Loucy (cell line): ENCODE results near the gene CACHD1.

ENCODE experiments used
- H2AFZ ChIP-seq: fragments of 200-600 bp; sonication (generic); 2 replicates; pipeline ENCODE4 v1.6.0; 2016; ENCODE audit warnings: antibody characterized with exemption, mild to moderate bottlenecking, low read length, moderate library complexity
- H3F3A ChIP-seq: fragments of 200-600 bp; 2 replicates; pipeline ENCODE4 v1.6.0; 2016; ENCODE audit warnings: antibody characterized with exemption, low read depth, mild to moderate bottlenecking
- H3K27me3 ChIP-seq: fragments of 200-600 bp; sonication (generic); 2 replicates; pipeline ENCODE4 v1.6.1; 2014; ENCODE audit warnings: low read length, mild to moderate bottlenecking; ENCODE audit not compliant: insufficient read depth, poor library complexity, severe bottlenecking
- H3K36me3 ChIP-seq: fragments of 200-600 bp; sonication (generic); 2 replicates; pipeline ENCODE4 v1.6.1; 2016; ENCODE audit warnings: low read length; ENCODE audit not compliant: insufficient read depth
- H3K4me1 ChIP-seq: fragments of 200-600 bp; sonication (generic); 2 replicates; pipeline ENCODE4 v1.5.1; 2014; ENCODE audit warnings: low read length, mild to moderate bottlenecking; ENCODE audit not compliant: insufficient read depth, poor library complexity, severe bottlenecking
- H3K4me2 ChIP-seq: fragments of 200-600 bp; sonication (generic); 2 replicates; pipeline ENCODE4 v1.6.0; 2014; ENCODE audit warnings: antibody characterized with exemption, low read length, low read depth, mild to moderate bottlenecking; ENCODE audit not compliant: poor library complexity, severe bottlenecking
- H3K4me3 ChIP-seq: fragments of 200-600 bp; sonication (generic); 2 replicates; pipeline ENCODE4 v1.5.1; 2014; ENCODE audit warnings: low read length, mild to moderate bottlenecking, mixed read lengths; ENCODE audit not compliant: poor library complexity, severe bottlenecking
- H3K79me2 ChIP-seq: fragments of 200-600 bp; sonication (generic); 2 replicates; pipeline ENCODE4 v1.6.1; 2014; ENCODE audit warnings: low read length; ENCODE audit not compliant: insufficient read depth
- H3K9ac ChIP-seq: fragments of 200-600 bp; sonication (generic); 2 replicates; pipeline ENCODE4 v1.6.0; 2014; ENCODE audit warnings: mild to moderate bottlenecking, low read depth, low read length, moderate library complexity; ENCODE audit not compliant: poor library complexity, severe bottlenecking
- H3K9me2 ChIP-seq: fragments of 200-600 bp; sonication (generic); replicated peaks from 2 replicates; pipeline ENCODE4 v1.6.1; 2016; ENCODE audit warnings: low read depth, low read length, mixed read lengths
- H3K9me3 ChIP-seq: fragments of 200-600 bp; sonication (generic); 2 replicates; pipeline ENCODE4 v1.6.1; 2014; ENCODE audit warnings: mild to moderate bottlenecking, antibody characterized with exemption, low read length, low read depth; ENCODE audit not compliant: insufficient read depth
- H4K20me1 ChIP-seq: fragments of 200-600 bp; sonication (generic); 2 replicates; pipeline ENCODE4 v1.6.0; 2014; ENCODE audit warnings: antibody characterized with exemption, low read length, mild to moderate bottlenecking; ENCODE audit not compliant: insufficient read depth, poor library complexity, severe bottlenecking
- CTCF ChIP-seq: fragments of 200-600 bp; sonication (generic); conservative IDR thresholded peaks from 2 replicates; pipeline ENCODE4 v1.5.1; 2014; ENCODE audit warnings: mild to moderate bottlenecking, antibody characterized with exemption, low read length
- EZH2phosphoT487 ChIP-seq: fragments of 200-600 bp; IDR thresholded peaks from 2 replicates; pipeline ENCODE4 v1.6.1; 2018; ENCODE audit warnings: antibody characterized with exemption, mild to moderate bottlenecking, moderate library complexity, borderline replicate concordance

Gene CACHD1

GRCh38 chr1:64469977-64470664 lies at the start of gene CACHD1:
CACHD1 (plus strand) TSS chr1:64470129; CDS start chr1:64470745, 616 bp downstream.
- Histone ChIP-seq H3K4me1 (peaks cover 45% of the 10 kb centered on the region), H4K20me1 (peaks cover 3% of the 10 kb centered on the region), H3K79me2 (peaks cover 19% of the 10 kb centered on the region), H3K27me3 (no peaks in the 10 kb centered on the region), H3K4me3 (peak within 1 kb of the TSS; percentile 72), H3F3A (peaks cover 6% of the 10 kb centered on the region; the same call in 1 of the 2 replicates), H3K9me3 (no peaks in the 10 kb centered on the region), H3K9me2 (no peaks in the 10 kb centered on the region), H3K36me3 (no peaks in the 10 kb centered on the region), H2AFZ (peak within 1 kb of the TSS; percentile 80), H3K9ac (peak within 1 kb of the TSS; percentile 66), H3K4me2 (peak within 1 kb of the TSS; percentile 80)
- TF ChIP-seq CTCF = no peak
- no peak for TF ChIP-seq EZH2phosphoT487

GRCh38 chr1:64421377-64421776 lies 48.6 kb upstream of the CACHD1 start:
- Histone ChIP-seq H3K79me2 (no peaks in the 10 kb centered on the region), H4K20me1 (no peaks in the 10 kb centered on the region), H3K9me3 (no peaks in the 10 kb centered on the region), H3K9ac (no peak overlapping the region), H3K4me1 (peaks cover 31% of the 10 kb centered on the region), H3K9me2 (no peaks in the 10 kb centered on the region), H3K27me3 (no peaks in the 10 kb centered on the region), H3K4me3 (no peak overlapping the region), H3K4me2 (no peak overlapping the region), H2AFZ (0 out of 2 replicates have a peak overlapping the region, but pooled peaks have one; percentile 67), H3F3A (no peaks in the 10 kb centered on the region), H3K36me3 (no peaks in the 10 kb centered on the region)
- TF ChIP-seq CTCF (no peak), EZH2phosphoT487 (no peak)

GRCh38 chr1:64423526-64423925 lies 46.4 kb upstream of the CACHD1 start:
- peak overlapping the region; percentile 67 for H2AFZ ChIP-seq
- peak overlapping the region; percentile 12 for H3K4me3 ChIP-seq
- no peaks in the 10 kb centered on the region for H3K9me3 ChIP-seq
- H3F3A ChIP-seq = no peaks in the 10 kb centered on the region
- TF ChIP-seq CTCF (no peak), EZH2phosphoT487 (no peak)
- peaks cover 31% of the 10 kb centered on the region for H3K4me1 ChIP-seq
- H3K9me2 ChIP-seq = no peaks in the 10 kb centered on the region
- H3K36me3 ChIP-seq = no peaks in the 10 kb centered on the region
- H3K9ac ChIP-seq = no peak overlapping the region
- no peaks in the 10 kb centered on the region for H4K20me1 ChIP-seq
- H3K4me2 ChIP-seq = peak overlapping the region; percentile 36
- H3K27me3 ChIP-seq = no peaks in the 10 kb centered on the region
- H3K79me2 ChIP-seq = no peaks in the 10 kb centered on the region
